GM23338 (cell line): ENCODE data around the gene GNS. TPM values are rescaled to one million over a fixed set of nuclear protein-coding genes. Genes with fewer than 3 reads are reported as not detected.
A peak's percentile ranks its signal among the peaks of the same experiment; 100 is the strongest.

Experiments
- ATAC-seq: fragments of 200-7000 bp; cut with Tn5 transposase; 3 replicates; pipeline ENCODE4 v1.9.1; 2020
- DNase-seq: peaks from one replicate; pipeline ENCODE4 v3.0.0-alpha.2; 2015; ENCODE audit warnings: low spot score
- H2AFZ ChIP-seq: fragments of 200-600 bp; sonication (generic); 2 replicates; pipeline ENCODE4 v1.8.0; 2016; ENCODE audit warnings: antibody characterized with exemption, mild to moderate bottlenecking, moderate library complexity
- H3F3A ChIP-seq: fragments of 200-600 bp; sonication (generic); replicated peaks from 2 replicates; pipeline ENCODE4 v1.8.0; 2017; ENCODE audit warnings: antibody characterized with exemption, mixed run types, low read depth
- H3K27ac ChIP-seq: fragments of 200-600 bp; sonication (generic); 2 replicates; pipeline ENCODE4 v1.6.1; 2016; ENCODE audit warnings: low read depth
- H3K27me3 ChIP-seq: fragments of 200-600 bp; sonication (generic); 2 replicates; pipeline ENCODE4 v1.8.0; 2016; ENCODE audit warnings: mild to moderate bottlenecking, mixed run types, moderate library complexity; ENCODE audit not compliant: insufficient read depth
- H3K36me3 ChIP-seq: fragments of 200-600 bp; sonication (generic); 2 replicates; pipeline ENCODE4 v1.8.0; 2016; ENCODE audit warnings: mild to moderate bottlenecking; ENCODE audit not compliant: insufficient read depth
- H3K4me1 ChIP-seq: fragments of 200-600 bp; sonication (generic); 2 replicates; pipeline ENCODE4 v1.8.0; 2016; ENCODE audit warnings: mild to moderate bottlenecking, moderate library complexity; ENCODE audit not compliant: insufficient read depth
- H3K4me2 ChIP-seq: fragments of 200-600 bp; sonication (generic); 2 replicates; pipeline ENCODE4 v1.7.1; 2017; ENCODE audit warnings: mixed run types
- H3K4me3 ChIP-seq: fragments of 200-600 bp; sonication (generic); 2 replicates; pipeline ENCODE4 v1.6.1; 2016; ENCODE audit warnings: mixed run types
- H3K79me2 ChIP-seq: fragments of 200-600 bp; sonication (generic); replicated peaks from 2 replicates; pipeline ENCODE4 v1.8.0; 2017; ENCODE audit warnings: mild to moderate bottlenecking; ENCODE audit not compliant: insufficient read depth
- H3K9me2 ChIP-seq: fragments of 200-600 bp; sonication (generic); 2 replicates; pipeline ENCODE4 v1.8.0; 2017; ENCODE audit not compliant: insufficient read depth
- H4K20me1 ChIP-seq: fragments of 200-600 bp; sonication (generic); replicated peaks from 2 replicates; pipeline ENCODE4 v1.8.0; 2017; ENCODE audit warnings: mild to moderate bottlenecking; ENCODE audit not compliant: insufficient read depth
- H3K27ac Mint-ChIP-seq: 2 replicates; pipeline ENCODE4 v1.8.0; 2020; ENCODE audit warnings: inconsistent platforms, mild to moderate bottlenecking, moderate library complexity, mixed read lengths
- H3K27me3 Mint-ChIP-seq: 3 replicates; pipeline ENCODE4 v1.8.0; 2022; ENCODE audit warnings: low read depth, mild to moderate bottlenecking, moderate library complexity, mixed read lengths, inconsistent platforms; ENCODE audit not compliant: insufficient read depth, poor library complexity
- H3K36me3 Mint-ChIP-seq: 3 replicates; pipeline ENCODE4 v1.8.0; 2021; ENCODE audit warnings: low read depth, mild to moderate bottlenecking, inconsistent platforms, moderate library complexity, mixed read lengths
- H3K4me1 Mint-ChIP-seq: 3 replicates; pipeline ENCODE4 v1.8.0; 2020; ENCODE audit warnings: mild to moderate bottlenecking, inconsistent platforms, mixed read lengths
- H3K4me3 Mint-ChIP-seq: 3 replicates; pipeline ENCODE4 v1.8.0; 2021; ENCODE audit warnings: moderate library complexity, mild to moderate bottlenecking, inconsistent platforms, mixed read lengths
- H3K9me3 Mint-ChIP-seq: 3 replicates; pipeline ENCODE4 v1.8.0; 2020; ENCODE audit warnings: moderate library complexity, mild to moderate bottlenecking, inconsistent platforms, mixed read lengths
- EZH2 ChIP-seq: fragments of 200-600 bp; sonication (generic); IDR thresholded peaks from one replicate; pipeline ENCODE4 v1.8.0; 2017; ENCODE audit warnings: antibody characterized with exemption, mild to moderate bottlenecking, low read depth; ENCODE audit not compliant: unreplicated experiment
- EZH2phosphoT487 ChIP-seq: fragments of 200-600 bp; sonication (generic); IDR thresholded peaks from one replicate; pipeline ENCODE4 v1.8.1; 2018; ENCODE audit warnings: antibody characterized with exemption; ENCODE audit not compliant: unreplicated experiment
- POLR2AphosphoS5 ChIP-seq: IDR thresholded peaks from 2 replicates; pipeline ENCODE4 v1.6.1; 2016; ENCODE audit warnings: antibody characterized with exemption, low read depth
- ZNF114 ChIP-seq: fragments of 250-450 bp; sonication (Bioruptor Pico); IDR thresholded peaks from 2 replicates; pipeline ENCODE4 v1.5.0; 2020; ENCODE audit warnings: mild to moderate bottlenecking, moderate library complexity
- polyA plus RNA-seq: library from polyadenylated mRNA; unstranded; fragments of >200 nt; fragmentation: Nextera tagmentation; extraction: Ambion mirVana; gene quantifications from 2 replicates; pipeline ENCODE4 v1.2.1, GENCODE V29; 2016
- total RNA-seq: library from RNA; depleted of rRNA; stranded (reverse); fragments of >200 nt; shearing (Covaris generic); gene quantifications from 2 replicates; pipeline ENCODE4 v1.2.3, GENCODE V29; 2014
- TF ChIP-seq, protein P1 (sequence below): IDR thresholded peaks from one replicate; pipeline ENCODE4 v1.6.1; 2018; ENCODE audit warnings: antibody characterized with exemption; ENCODE audit not compliant: unreplicated experiment
- TF ChIP-seq, protein P2 (sequence below): IDR thresholded peaks from 2 replicates; pipeline ENCODE4 v1.6.1; 2016; ENCODE audit warnings: antibody characterized with exemption
- TF ChIP-seq, protein P3 (sequence below), 2 experiments: fragments of 200-600 bp in 1 of 2; sonication (generic) in 1 of 2; conservative IDR thresholded peaks; 2 replicates each; pipeline versions ENCODE4 v1.5.1 to v1.6.1; 2016 to 2017; ENCODE audit warnings: antibody characterized with exemption in 2 of 2, low read depth in 2 of 2, mild to moderate bottlenecking in 2 of 2, moderate library complexity in 1 of 2
- TF ChIP-seq, protein P4 (sequence below): fragments of 250-450 bp; sonication (Bioruptor Pico); IDR thresholded peaks from 2 replicates; pipeline ENCODE4 v1.5.0; 2020; ENCODE audit warnings: mild to moderate bottlenecking, moderate library complexity

The GNS gene
- total and polyA plus RNA-seq, 2 experiments from 2014 or later: 12.3 to 34.9 TPM

DNA sequence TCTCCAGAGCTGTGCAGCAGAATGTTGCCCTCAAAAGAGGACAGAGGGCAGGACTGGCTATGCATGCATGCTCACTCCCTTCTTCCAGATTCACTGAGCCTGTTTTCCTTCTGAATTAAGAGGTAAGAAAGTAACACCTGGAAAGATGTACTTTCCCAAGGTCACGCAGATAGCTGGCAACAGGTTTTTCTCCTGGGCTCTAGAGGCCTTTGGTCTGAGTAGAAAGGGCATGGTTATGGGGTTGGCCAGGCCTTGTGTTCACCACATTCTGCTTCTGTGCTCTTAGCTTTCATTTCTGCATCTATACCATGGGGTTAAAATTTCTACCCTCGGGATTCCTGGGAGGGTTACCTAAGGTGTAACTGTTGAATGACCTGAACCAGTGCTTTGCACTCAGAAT lies 91.4 kb downstream of the GNS start:
- H3K79me2 ChIP-seq: peaks cover 94% of the 10 kb centered on the region
- TF ChIP-seq, protein P1, sequence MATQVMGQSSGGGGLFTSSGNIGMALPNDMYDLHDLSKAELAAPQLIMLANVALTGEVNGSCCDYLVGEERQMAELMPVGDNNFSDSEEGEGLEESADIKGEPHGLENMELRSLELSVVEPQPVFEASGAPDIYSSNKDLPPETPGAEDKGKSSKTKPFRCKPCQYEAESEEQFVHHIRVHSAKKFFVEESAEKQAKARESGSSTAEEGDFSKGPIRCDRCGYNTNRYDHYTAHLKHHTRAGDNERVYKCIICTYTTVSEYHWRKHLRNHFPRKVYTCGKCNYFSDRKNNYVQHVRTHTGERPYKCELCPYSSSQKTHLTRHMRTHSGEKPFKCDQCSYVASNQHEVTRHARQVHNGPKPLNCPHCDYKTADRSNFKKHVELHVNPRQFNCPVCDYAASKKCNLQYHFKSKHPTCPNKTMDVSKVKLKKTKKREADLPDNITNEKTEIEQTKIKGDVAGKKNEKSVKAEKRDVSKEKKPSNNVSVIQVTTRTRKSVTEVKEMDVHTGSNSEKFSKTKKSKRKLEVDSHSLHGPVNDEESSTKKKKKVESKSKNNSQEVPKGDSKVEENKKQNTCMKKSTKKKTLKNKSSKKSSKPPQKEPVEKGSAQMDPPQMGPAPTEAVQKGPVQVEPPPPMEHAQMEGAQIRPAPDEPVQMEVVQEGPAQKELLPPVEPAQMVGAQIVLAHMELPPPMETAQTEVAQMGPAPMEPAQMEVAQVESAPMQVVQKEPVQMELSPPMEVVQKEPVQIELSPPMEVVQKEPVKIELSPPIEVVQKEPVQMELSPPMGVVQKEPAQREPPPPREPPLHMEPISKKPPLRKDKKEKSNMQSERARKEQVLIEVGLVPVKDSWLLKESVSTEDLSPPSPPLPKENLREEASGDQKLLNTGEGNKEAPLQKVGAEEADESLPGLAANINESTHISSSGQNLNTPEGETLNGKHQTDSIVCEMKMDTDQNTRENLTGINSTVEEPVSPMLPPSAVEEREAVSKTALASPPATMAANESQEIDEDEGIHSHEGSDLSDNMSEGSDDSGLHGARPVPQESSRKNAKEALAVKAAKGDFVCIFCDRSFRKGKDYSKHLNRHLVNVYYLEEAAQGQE: no peak
- TF ChIP-seq EZH2phosphoT487 (no peak), ZNF114 (CRISPR knock-in tag) (no peak), EZH2 (no peak), POLR2AphosphoS5 (no peak)
- TF ChIP-seq, protein P2, sequence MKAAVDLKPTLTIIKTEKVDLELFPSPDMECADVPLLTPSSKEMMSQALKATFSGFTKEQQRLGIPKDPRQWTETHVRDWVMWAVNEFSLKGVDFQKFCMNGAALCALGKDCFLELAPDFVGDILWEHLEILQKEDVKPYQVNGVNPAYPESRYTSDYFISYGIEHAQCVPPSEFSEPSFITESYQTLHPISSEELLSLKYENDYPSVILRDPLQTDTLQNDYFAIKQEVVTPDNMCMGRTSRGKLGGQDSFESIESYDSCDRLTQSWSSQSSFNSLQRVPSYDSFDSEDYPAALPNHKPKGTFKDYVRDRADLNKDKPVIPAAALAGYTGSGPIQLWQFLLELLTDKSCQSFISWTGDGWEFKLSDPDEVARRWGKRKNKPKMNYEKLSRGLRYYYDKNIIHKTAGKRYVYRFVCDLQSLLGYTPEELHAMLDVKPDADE: no peak
- TF ChIP-seq, protein P3, sequence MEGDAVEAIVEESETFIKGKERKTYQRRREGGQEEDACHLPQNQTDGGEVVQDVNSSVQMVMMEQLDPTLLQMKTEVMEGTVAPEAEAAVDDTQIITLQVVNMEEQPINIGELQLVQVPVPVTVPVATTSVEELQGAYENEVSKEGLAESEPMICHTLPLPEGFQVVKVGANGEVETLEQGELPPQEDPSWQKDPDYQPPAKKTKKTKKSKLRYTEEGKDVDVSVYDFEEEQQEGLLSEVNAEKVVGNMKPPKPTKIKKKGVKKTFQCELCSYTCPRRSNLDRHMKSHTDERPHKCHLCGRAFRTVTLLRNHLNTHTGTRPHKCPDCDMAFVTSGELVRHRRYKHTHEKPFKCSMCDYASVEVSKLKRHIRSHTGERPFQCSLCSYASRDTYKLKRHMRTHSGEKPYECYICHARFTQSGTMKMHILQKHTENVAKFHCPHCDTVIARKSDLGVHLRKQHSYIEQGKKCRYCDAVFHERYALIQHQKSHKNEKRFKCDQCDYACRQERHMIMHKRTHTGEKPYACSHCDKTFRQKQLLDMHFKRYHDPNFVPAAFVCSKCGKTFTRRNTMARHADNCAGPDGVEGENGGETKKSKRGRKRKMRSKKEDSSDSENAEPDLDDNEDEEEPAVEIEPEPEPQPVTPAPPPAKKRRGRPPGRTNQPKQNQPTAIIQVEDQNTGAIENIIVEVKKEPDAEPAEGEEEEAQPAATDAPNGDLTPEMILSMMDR (conservative IDR thresholded peaks at IDR 0.05; ENCODE audit: low read depth in 2 of 2): no peak
- TF ChIP-seq, protein P4, sequence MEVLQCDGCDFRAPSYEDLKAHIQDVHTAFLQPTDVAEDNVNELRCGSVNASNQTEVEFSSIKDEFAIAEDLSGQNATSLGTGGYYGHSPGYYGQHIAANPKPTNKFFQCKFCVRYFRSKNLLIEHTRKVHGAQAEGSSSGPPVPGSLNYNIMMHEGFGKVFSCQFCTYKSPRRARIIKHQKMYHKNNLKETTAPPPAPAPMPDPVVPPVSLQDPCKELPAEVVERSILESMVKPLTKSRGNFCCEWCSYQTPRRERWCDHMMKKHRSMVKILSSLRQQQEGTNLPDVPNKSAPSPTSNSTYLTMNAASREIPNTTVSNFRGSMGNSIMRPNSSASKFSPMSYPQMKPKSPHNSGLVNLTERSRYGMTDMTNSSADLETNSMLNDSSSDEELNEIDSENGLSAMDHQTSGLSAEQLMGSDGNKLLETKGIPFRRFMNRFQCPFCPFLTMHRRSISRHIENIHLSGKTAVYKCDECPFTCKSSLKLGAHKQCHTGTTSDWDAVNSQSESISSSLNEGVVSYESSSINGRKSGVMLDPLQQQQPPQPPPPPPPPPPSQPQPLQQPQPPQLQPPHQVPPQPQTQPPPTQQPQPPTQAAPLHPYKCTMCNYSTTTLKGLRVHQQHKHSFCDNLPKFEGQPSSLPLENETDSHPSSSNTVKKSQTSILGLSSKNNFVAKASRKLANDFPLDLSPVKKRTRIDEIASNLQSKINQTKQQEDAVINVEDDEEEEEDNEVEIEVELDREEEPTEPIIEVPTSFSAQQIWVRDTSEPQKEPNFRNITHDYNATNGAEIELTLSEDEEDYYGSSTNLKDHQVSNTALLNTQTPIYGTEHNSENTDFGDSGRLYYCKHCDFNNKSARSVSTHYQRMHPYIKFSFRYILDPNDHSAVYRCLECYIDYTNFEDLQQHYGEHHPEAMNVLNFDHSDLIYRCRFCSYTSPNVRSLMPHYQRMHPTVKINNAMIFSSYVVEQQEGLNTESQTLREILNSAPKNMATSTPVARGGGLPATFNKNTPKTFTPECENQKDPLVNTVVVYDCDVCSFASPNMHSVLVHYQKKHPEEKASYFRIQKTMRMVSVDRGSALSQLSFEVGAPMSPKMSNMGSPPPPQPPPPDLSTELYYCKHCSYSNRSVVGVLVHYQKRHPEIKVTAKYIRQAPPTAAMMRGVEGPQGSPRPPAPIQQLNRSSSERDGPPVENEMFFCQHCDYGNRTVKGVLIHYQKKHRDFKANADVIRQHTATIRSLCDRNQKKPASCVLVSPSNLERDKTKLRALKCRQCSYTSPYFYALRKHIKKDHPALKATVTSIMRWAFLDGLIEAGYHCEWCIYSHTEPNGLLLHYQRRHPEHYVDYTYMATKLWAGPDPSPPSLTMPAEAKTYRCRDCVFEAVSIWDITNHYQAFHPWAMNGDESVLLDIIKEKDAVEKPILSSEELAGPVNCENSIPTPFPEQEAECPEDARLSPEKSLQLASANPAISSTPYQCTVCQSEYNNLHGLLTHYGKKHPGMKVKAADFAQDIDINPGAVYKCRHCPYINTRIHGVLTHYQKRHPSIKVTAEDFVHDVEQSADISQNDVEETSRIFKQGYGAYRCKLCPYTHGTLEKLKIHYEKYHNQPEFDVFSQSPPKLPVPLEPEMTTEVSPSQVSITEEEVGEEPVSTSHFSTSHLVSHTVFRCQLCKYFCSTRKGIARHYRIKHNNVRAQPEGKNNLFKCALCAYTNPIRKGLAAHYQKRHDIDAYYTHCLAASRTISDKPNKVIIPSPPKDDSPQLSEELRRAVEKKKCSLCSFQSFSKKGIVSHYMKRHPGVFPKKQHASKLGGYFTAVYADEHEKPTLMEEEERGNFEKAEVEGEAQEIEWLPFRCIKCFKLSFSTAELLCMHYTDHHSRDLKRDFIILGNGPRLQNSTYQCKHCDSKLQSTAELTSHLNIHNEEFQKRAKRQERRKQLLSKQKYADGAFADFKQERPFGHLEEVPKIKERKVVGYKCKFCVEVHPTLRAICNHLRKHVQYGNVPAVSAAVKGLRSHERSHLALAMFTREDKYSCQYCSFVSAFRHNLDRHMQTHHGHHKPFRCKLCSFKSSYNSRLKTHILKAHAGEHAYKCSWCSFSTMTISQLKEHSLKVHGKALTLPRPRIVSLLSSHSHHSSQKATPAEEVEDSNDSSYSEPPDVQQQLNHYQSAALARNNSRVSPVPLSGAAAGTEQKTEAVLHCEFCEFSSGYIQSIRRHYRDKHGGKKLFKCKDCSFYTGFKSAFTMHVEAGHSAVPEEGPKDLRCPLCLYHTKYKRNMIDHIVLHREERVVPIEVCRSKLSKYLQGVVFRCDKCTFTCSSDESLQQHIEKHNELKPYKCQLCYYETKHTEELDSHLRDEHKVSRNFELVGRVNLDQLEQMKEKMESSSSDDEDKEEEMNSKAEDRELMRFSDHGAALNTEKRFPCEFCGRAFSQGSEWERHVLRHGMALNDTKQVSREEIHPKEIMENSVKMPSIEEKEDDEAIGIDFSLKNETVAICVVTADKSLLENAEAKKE (CRISPR knock-in tag): no peak
- Mint-ChIP-seq H3K36me3 (no peaks in the 10 kb centered on the region; the same call in 2 of the 3 replicates), H3K27me3 (peaks cover 11% of the 10 kb centered on the region), H3K4me1 (peaks cover 71% of the 10 kb centered on the region), H3K4me3 (no peak overlapping the region), H3K9me3 (no peaks in the 10 kb centered on the region; the same call in 2 of the 3 replicates), H3K27ac (0 out of 2 replicates have a peak overlapping the region, but pooled peaks have one; percentile 9)
- H3K36me3 ChIP-seq: no peaks in the 10 kb centered on the region
- ATAC-seq (no peak), DNase-seq (no peak)
- H3K9me2 ChIP-seq: no peaks in the 10 kb centered on the region
- H3K4me2 ChIP-seq: no peak overlapping the region; the same call in 1 of the 2 replicates
- no peaks in the 10 kb centered on the region for H3F3A ChIP-seq
- no peak overlapping the region for H3K27ac ChIP-seq
- no peak overlapping the region for H2AFZ ChIP-seq
- peaks cover 16% of the 10 kb centered on the region; the same call in 1 of the 2 replicates for H4K20me1 ChIP-seq
- no peak overlapping the region for H3K4me3 ChIP-seq
- H3K4me1 ChIP-seq: peaks cover 68% of the 10 kb centered on the region
- H3K27me3 ChIP-seq: no peaks in the 10 kb centered on the region
